Activated naive CD4-positive, alpha-beta T cell treated with anti-CD3 and anti-CD28 coated beads, Interleukin-2, amount 50 U/mL, for 72 hours (primary cell): ENCODE data around the gene GPC5. TPM values are rescaled to one million over a fixed set of nuclear protein-coding genes. Genes with fewer than 3 reads are reported as not detected.
"Not testable (repeated sequence)": the region's sequence is repeated elsewhere in the genome, so short reads cannot be mapped to it uniquely, and the experiment has no call there.

Experiments
- ATAC-seq, 2 donors: fragments of 150-1000 bp; cut with Tn5 transposase; 2 replicates each; pipeline ENCODE4 v1.10.0; 2021; ENCODE audit warnings: mild to moderate bottlenecking in 2 of 2, moderate library complexity in 2 of 2
- DNase-seq, 2 donors: peaks; one replicate each; pipeline ENCODE4 v3.0.0; 2021 to 2022; ENCODE audit warnings: low spot score in 2 of 2
- H3K27ac Mint-ChIP-seq, 2 donors: one replicate each; pipeline ENCODE4 v1.8.0; 2022; ENCODE audit warnings: mild to moderate bottlenecking in 2 of 2, mixed read lengths in 2 of 2
- H3K36me3 Mint-ChIP-seq, 2 donors: one replicate each; pipeline ENCODE4 v1.8.0; 2022; ENCODE audit warnings: mixed read lengths in 2 of 2
- H3K9me3 Mint-ChIP-seq, 2 donors: one replicate each; pipeline ENCODE4 v1.8.0; 2022; ENCODE audit warnings: mixed read lengths in 2 of 2
- total RNA-seq, 2 donors: library from RNA; stranded (reverse); gene quantifications; one replicate each; pipeline ENCODE4 v1.2.3, GENCODE V29; 2022

GPC5 gene
- total RNA-seq, 2 donors from 2014 or later = 0.11 to 0.78 TPM

- no peak for ATAC-seq
- Mint-ChIP-seq H3K36me3 (no peaks in the 10 kb centered on the region), H3K9me3 (peaks cover 4 to 7% of the 10 kb centered on the region in 2 donors), H3K27ac (no peak overlapping the region)
- no peak for DNase-seq
These were observed 853.3 kb downstream of the GPC5 start for GRCh38 chr13:92251671-92252210.

- ATAC-seq = no peak
- H3K36me3 Mint-ChIP-seq = no peaks in the 10 kb centered on the region
- H3K27ac Mint-ChIP-seq = no peak overlapping the region
- DNase-seq = no peak
- H3K9me3 Mint-ChIP-seq = peaks cover 4 to 17% of the 10 kb centered on the region in 2 donors
These were observed 857.1 kb downstream of the GPC5 start for GRCh38 chr13:92255526-92255925.

- Mint-ChIP-seq H3K27ac (no peak overlapping the region), H3K9me3 (peaks cover 4 to 19% of the 10 kb centered on the region in 2 donors), H3K36me3 (no peaks in the 10 kb centered on the region)
- DNase-seq = no peak
- no peak for ATAC-seq
These were observed 857.8 kb downstream of the GPC5 start for GRCh38 chr13:92256211-92256610.

GRCh38 chr13:92259046-92259445 lies 860.6 kb downstream of the GPC5 start:
- H3K27ac Mint-ChIP-seq = no peak overlapping the region
- peaks cover 4 to 13% of the 10 kb centered on the region in 2 donors for H3K9me3 Mint-ChIP-seq
- H3K36me3 Mint-ChIP-seq = no peaks in the 10 kb centered on the region
- DNase-seq (no peak), ATAC-seq (no peak)

GRCh38 chr13:92259523-92259922 lies 861.1 kb downstream of the GPC5 start:
- Mint-ChIP-seq H3K27ac (no peak overlapping the region), H3K36me3 (no peaks in the 10 kb centered on the region), H3K9me3 (peaks cover 4 to 13% of the 10 kb centered on the region in 2 donors)
- DNase-seq = no peak
- ATAC-seq = no peak

- Mint-ChIP-seq H3K27ac (no peak overlapping the region), H3K36me3 (no peaks in the 10 kb centered on the region), H3K9me3 (peaks cover 4 to 13% of the 10 kb centered on the region in 2 donors)
- ATAC-seq (no peak), DNase-seq (no peak)
These were observed 861.9 kb downstream of the GPC5 start for GRCh38 chr13:92260363-92260762.

- Mint-ChIP-seq H3K36me3 (no peaks in the 10 kb centered on the region), H3K9me3 (peaks cover 4 to 13% of the 10 kb centered on the region in 2 donors), H3K27ac (no peak overlapping the region)
- DNase-seq (no peak), ATAC-seq (no peak)
These were observed 863.8 kb downstream of the GPC5 start for GRCh38 chr13:92262100-92262788.

- ATAC-seq = no peak
- Mint-ChIP-seq H3K9me3 (peaks cover 2 to 3% of the 10 kb centered on the region in 2 donors), H3K27ac (no peak overlapping the region), H3K36me3 (no peaks in the 10 kb centered on the region)
- DNase-seq = no peak
These were observed 867.0 kb downstream of the GPC5 start for GRCh38 chr13:92265408-92265807.

GRCh38 chr13:92270990-92271389 lies 872.6 kb downstream of the GPC5 start:
- Mint-ChIP-seq H3K36me3 (no peaks in the 10 kb centered on the region), H3K9me3 (peaks cover 7 to 11% of the 10 kb centered on the region in 2 donors), H3K27ac (no peak overlapping the region)
- no peak for ATAC-seq
- DNase-seq = no peak

GRCh38 chr13:92272177-92272576 lies 873.8 kb downstream of the GPC5 start:
- Mint-ChIP-seq H3K27ac (no peak overlapping the region), H3K36me3 (no peaks in the 10 kb centered on the region), H3K9me3 (peaks cover 7 to 11% of the 10 kb centered on the region in 2 donors)
- no peak for ATAC-seq
- DNase-seq = no peak

- ATAC-seq, DNase-seq, H3K36me3 Mint-ChIP-seq, H3K27ac Mint-ChIP-seq: not testable (repeated sequence)
- H3K9me3 Mint-ChIP-seq = peaks cover 15 to 18% of the 10 kb centered on the region in 2 donors
These were observed 882.6 kb downstream of the GPC5 start for GRCh38 chr13:92280986-92281385.

GRCh38 chr13:92290718-92291307 lies 892.4 kb downstream of the GPC5 start:
- DNase-seq, H3K27ac Mint-ChIP-seq, ATAC-seq: not testable (repeated sequence)
- Mint-ChIP-seq H3K9me3 (peaks cover 29 to 40% of the 10 kb centered on the region in 2 donors), H3K36me3 (peaks cover 0 to 13% of the 10 kb centered on the region in 2 donors)

- not testable (repeated sequence) for ATAC-seq, DNase-seq, H3K27ac Mint-ChIP-seq
- H3K36me3 Mint-ChIP-seq = peaks cover 0 to 16% of the 10 kb centered on the region in 2 donors
- H3K9me3 Mint-ChIP-seq = peaks cover 24 to 39% of the 10 kb centered on the region in 2 donors
These were observed 896.1 kb downstream of the GPC5 start for GRCh38 chr13:92294533-92294932.

GRCh38 chr13:92296154-92296671 lies 897.8 kb downstream of the GPC5 start:
- peaks cover 24 to 35% of the 10 kb centered on the region in 2 donors for H3K9me3 Mint-ChIP-seq
- not testable (repeated sequence) for ATAC-seq, H3K27ac Mint-ChIP-seq, DNase-seq
- peaks cover 0 to 16% of the 10 kb centered on the region in 2 donors for H3K36me3 Mint-ChIP-seq

- Mint-ChIP-seq H3K36me3 (peaks cover 0 to 5% of the 10 kb centered on the region in 2 donors), H3K9me3 (peaks cover 14 to 21% of the 10 kb centered on the region in 2 donors), H3K27ac (no peak overlapping the region)
- ATAC-seq (no peak), DNase-seq (no peak)
These were observed 899.8 kb downstream of the GPC5 start for GRCh38 chr13:92297971-92298942.

GRCh38 chr13:92300651-92301050 lies 902.2 kb downstream of the GPC5 start:
- Mint-ChIP-seq H3K36me3 (peaks cover 0 to 4% of the 10 kb centered on the region in 2 donors), H3K27ac (no peak overlapping the region), H3K9me3 (peaks cover 6 to 8% of the 10 kb centered on the region in 2 donors)
- ATAC-seq (no peak), DNase-seq (no peak)
